IMR-90 (cell line): ENCODE measurements around the gene GTF3C1. TPM values are rescaled to one million over a fixed set of nuclear protein-coding genes. Genes with fewer than 3 reads are reported as not detected.

Experiments
- ATAC-seq: fragments of 200-7000 bp; cut with Tn5 transposase; 2 replicates; pipeline ENCODE4 v1.9.1; 2020; ENCODE audit warnings: low read depth, mild to moderate bottlenecking, moderate library complexity
- BruUV-seq: library from RNA; stranded (reverse); fragments of 400-500 nt; replicated peaks from 2 replicates; lab custom pipeline; 2021; lab: Mats Ljungman, UMichigan
- CTCF ChIA-PET: fragments of 300-600 bp; formaldehyde crosslinking; extraction: SDS; loops from one replicate; lab custom pipeline; 2021; ENCODE audit warnings: antibody characterized with exemption; lab: Yijun Ruan, JAX
- POLR2A ChIA-PET: fragments of 300-600 bp; sonication (Branson Sonifier 250); formaldehyde crosslinking; loops from one replicate; lab custom pipeline; 2022; ENCODE audit warnings: antibody characterized with exemption; ENCODE audit not compliant: unreplicated experiment; lab: Charles Lee
- DNase-seq: peaks from one replicate; pipeline ENCODE4 v3.0.0; 2013
- H2AFZ ChIP-seq: replicated peaks from 2 replicates; pipeline ENCODE3; 2013; ENCODE audit warnings: low read length, mild to moderate bottlenecking; ENCODE audit not compliant: poor library complexity
- H2AK5ac ChIP-seq: 2 replicates; pipeline ENCODE4 v1.6.1; 2013; ENCODE audit warnings: low read depth, low read length, inconsistent platforms
- H2AK9ac ChIP-seq: replicated peaks from 2 replicates; pipeline ENCODE3; 2013; ENCODE audit warnings: mild to moderate bottlenecking, low read depth, low read length, moderate library complexity; ENCODE audit not compliant: poor library complexity
- H2BK120ac ChIP-seq: 2 replicates; pipeline ENCODE4 v1.6.1; 2013; ENCODE audit warnings: low read depth, low read length, inconsistent platforms
- H2BK15ac ChIP-seq: 3 replicates; pipeline ENCODE4 v1.6.1; 2013; ENCODE audit warnings: low read depth, low read length, inconsistent platforms
- H2BK20ac ChIP-seq: 2 replicates; pipeline ENCODE4 v1.6.1; 2013; ENCODE audit warnings: low read depth, mild to moderate bottlenecking, inconsistent platforms, low read length, moderate library complexity
- H2BK5ac ChIP-seq: 2 replicates; pipeline ENCODE4 v1.6.1; 2013; ENCODE audit warnings: mild to moderate bottlenecking, low read depth, low read length, inconsistent platforms; ENCODE audit not compliant: poor library complexity, severe bottlenecking
- H3K14ac ChIP-seq: replicated peaks from 2 replicates; pipeline ENCODE4 v1.6.1; 2013; ENCODE audit warnings: low read depth, low read length, inconsistent platforms
- H3K18ac ChIP-seq: 2 replicates; pipeline ENCODE4 v1.6.1; 2013; ENCODE audit warnings: low read depth, low read length, control low read depth
- H3K23ac ChIP-seq: 2 replicates; pipeline ENCODE4 v1.6.1; 2013; ENCODE audit warnings: low read depth, low read length, inconsistent platforms
- H3K27ac ChIP-seq: 2 replicates; pipeline ENCODE4 v1.5.1; 2013; ENCODE audit warnings: mild to moderate bottlenecking, control low read depth, low read length; ENCODE audit not compliant: insufficient read depth
- H3K27me3 ChIP-seq: 2 replicates; pipeline ENCODE4 v1.6.1; 2013; ENCODE audit warnings: low read length; ENCODE audit not compliant: control insufficient read depth, insufficient read depth
- H3K36me3 ChIP-seq: 2 replicates; pipeline ENCODE4 v1.6.1; 2013; ENCODE audit warnings: low read length, mixed read lengths; ENCODE audit not compliant: control insufficient read depth, insufficient read depth
- H3K4ac ChIP-seq: 2 replicates; pipeline ENCODE4 v1.6.1; 2013; ENCODE audit warnings: low read depth, low read length, inconsistent platforms
- H3K4me1 ChIP-seq: 2 replicates; pipeline ENCODE4 v1.6.1; 2013; ENCODE audit warnings: low read length, mixed read lengths; ENCODE audit not compliant: control insufficient read depth, insufficient read depth
- H3K4me2 ChIP-seq: 2 replicates; pipeline ENCODE4 v1.6.1; 2013; ENCODE audit warnings: low read depth, mild to moderate bottlenecking, control low read depth, low read length, moderate library complexity
- H3K4me3 ChIP-seq: 2 replicates; pipeline ENCODE4 v1.5.1; 2013; ENCODE audit warnings: low read depth, mild to moderate bottlenecking, control low read depth, low read length, moderate library complexity; ENCODE audit not compliant: insufficient read depth
- H3K56ac ChIP-seq: 2 replicates; pipeline ENCODE4 v1.6.1; 2013; ENCODE audit warnings: low read length, inconsistent platforms; ENCODE audit not compliant: insufficient read depth; ENCODE audit errors: extremely low read depth
- H3K79me1 ChIP-seq, 2 experiments: 2 replicates each; pipeline ENCODE4 v1.6.1; 2013; ENCODE audit warnings: low read length in 2 of 2, inconsistent platforms in 1 of 2, low read depth in 1 of 2
- H3K9ac ChIP-seq: 2 replicates; pipeline ENCODE4 v1.6.1; 2013; ENCODE audit warnings: low read depth, low read length, control low read depth
- H3K9me1 ChIP-seq: 2 replicates; pipeline ENCODE4 v1.6.1; 2013; ENCODE audit warnings: low read length, inconsistent platforms; ENCODE audit not compliant: insufficient read depth
- H3K9me3 ChIP-seq: 2 replicates; pipeline ENCODE4 v1.6.1; 2013; ENCODE audit warnings: low read length; ENCODE audit not compliant: control insufficient read depth, insufficient read depth
- H4K20me1 ChIP-seq: 2 replicates; pipeline ENCODE4 v1.6.1; 2013; ENCODE audit warnings: low read length, inconsistent platforms; ENCODE audit not compliant: insufficient read depth
- H4K5ac ChIP-seq: 2 replicates; pipeline ENCODE4 v1.6.1; 2013; ENCODE audit warnings: mild to moderate bottlenecking, low read depth, low read length, control low read depth
- H4K8ac ChIP-seq, 2 experiments: 2 replicates each; pipeline ENCODE4 v1.6.1; 2013; ENCODE audit warnings: low read depth in 2 of 2, low read length in 2 of 2, control low read depth in 1 of 2, inconsistent platforms in 1 of 2
- H4K91ac ChIP-seq: 2 replicates; pipeline ENCODE4 v1.6.1; 2013; ENCODE audit warnings: low read depth, low read length, inconsistent platforms; ENCODE audit not compliant: insufficient read depth
- BHLHE40 ChIP-seq: fragments of 150-350 bp; IDR thresholded peaks from 2 replicates; pipeline ENCODE4 v1.6.1; 2016; ENCODE audit warnings: mild to moderate bottlenecking, low read depth, low read length
- CEBPB ChIP-seq: IDR thresholded peaks from 2 replicates; pipeline ENCODE4 v1.6.1; 2012; ENCODE audit warnings: low read depth, low read length, improper control_type of control experiment
- FOS ChIP-seq: fragments of 150-350 bp; IDR thresholded peaks from 2 replicates; pipeline ENCODE4 v1.6.1; 2016; ENCODE audit warnings: low read depth, low read length
- MAFK ChIP-seq: IDR thresholded peaks from 2 replicates; pipeline ENCODE4 v1.6.1; 2012; ENCODE audit warnings: low read depth, low read length, improper control_type of control experiment
- MAZ ChIP-seq: IDR thresholded peaks from 2 replicates; pipeline ENCODE4 v1.6.1; 2012; ENCODE audit warnings: low read depth, mild to moderate bottlenecking, low read length, improper control_type of control experiment, moderate library complexity, borderline replicate concordance
- MXI1 ChIP-seq: IDR thresholded peaks from 2 replicates; pipeline ENCODE4 v1.6.1; 2012; ENCODE audit warnings: low read depth, mild to moderate bottlenecking, low read length, moderate library complexity, borderline replicate concordance
- NFE2L2 ChIP-seq: fragments of 150-350 bp; IDR thresholded peaks from 2 replicates; pipeline ENCODE4 v1.6.1; 2016; ENCODE audit warnings: low read depth, mild to moderate bottlenecking, low read length
- POLR2A ChIP-seq: IDR thresholded peaks from 2 replicates; pipeline ENCODE4 v1.6.1; 2012; ENCODE audit warnings: mild to moderate bottlenecking, low read depth, low read length
- RAD21 ChIP-seq: IDR thresholded peaks from 2 replicates; pipeline ENCODE4 v1.6.1; 2012; ENCODE audit warnings: low read length, improper control_type of control experiment
- RCOR1 ChIP-seq: IDR thresholded peaks from 2 replicates; pipeline ENCODE4 v1.6.1; 2012; ENCODE audit warnings: mild to moderate bottlenecking, low read length, improper control_type of control experiment; ENCODE audit not compliant: insufficient replicate concordance
- RFX5 ChIP-seq: IDR thresholded peaks from 2 replicates; pipeline ENCODE4 v1.8.0; 2012; ENCODE audit warnings: low read depth, mild to moderate bottlenecking, low read length, moderate library complexity
- SMC3 ChIP-seq: fragments of 150-350 bp; IDR thresholded peaks from 2 replicates; pipeline ENCODE4 v1.6.1; 2016; ENCODE audit warnings: low read depth, mild to moderate bottlenecking, antibody characterized with exemption, low read length, moderate library complexity
- USF2 ChIP-seq: fragments of 150-350 bp; IDR thresholded peaks from 2 replicates; pipeline ENCODE4 v1.6.1; 2017; ENCODE audit warnings: mild to moderate bottlenecking, antibody characterized with exemption, low read length, low read depth
- WGBS, 2 experiments: methylation state at CpG; one replicate each; pipeline versions ENCODE4 v1.1.5 to v1.1.7; 2013; ENCODE audit warnings: missing lambda C conversion rate in 2 of 2; ENCODE audit not compliant: insufficient read length in 1 of 2; ENCODE audit errors: extremely low coverage in 2 of 2; 5-methylcytosine and 5-hydroxymethylcytosine counted together
- dilution Hi-C: fragments of 300-500 bp; cut with HindIII; formaldehyde crosslinking; loops from one replicate; pipeline ENCODE4 v1.14.3; 2018; ENCODE audit warnings: low sequenced_read_pairs; ENCODE audit not compliant: unreplicated experiment
- in situ Hi-C: fragments of 300-500 bp; cut with MboI; formaldehyde crosslinking; loops from 3 replicates; pipeline ENCODE4 v1.14.3; 2019; ENCODE audit warnings: low sequenced_read_pairs, inconsistent platforms, mixed read lengths
- intact Hi-C: fragments of 100-400 bp; cut with micrococcal nuclease; formaldehyde crosslinking; loops from 2 replicates; pipeline ENCODE4 v1.10.0; 2022
- polyA plus RNA-seq, 3 experiments: library from polyadenylated mRNA; depleted of rRNA; stranded (reverse); fragments of >200 nt; gene quantifications; 2 replicates each; pipeline ENCODE4 v1.2.3, GENCODE V29; 2012; ENCODE audit warnings: low replicate concordance in 1 of 3
- total RNA-seq: library from RNA; depleted of rRNA; stranded (reverse); fragments of >200 nt; gene quantifications from 2 replicates; pipeline ENCODE4 v1.2.3, GENCODE V29; 2012
- TF ChIP-seq, protein P1 (sequence below): fragments of 150-350 bp; IDR thresholded peaks from 2 replicates; pipeline ENCODE4 v1.6.1; 2016; ENCODE audit warnings: low read depth, mild to moderate bottlenecking, low read length, moderate library complexity, borderline replicate concordance
- TF ChIP-seq, protein P2 (sequence below): conservative IDR thresholded peaks from 2 replicates; pipeline ENCODE4 v1.5.1; 2012; ENCODE audit warnings: mild to moderate bottlenecking, low read depth, low read length, improper control_type of control experiment

GTF3C1 gene
- total and polyA plus RNA-seq, 2 of the 4 experiments (the other 2 are of a cell fraction), result 50.8 to 68.1 TPM

- Histone ChIP-seq H3K14ac (no peak overlapping the region), H4K20me1 (no peaks in the 10 kb centered on the region), H3K4me1 (no peaks in the 10 kb centered on the region; the same call in 1 of the 2 replicates), H3K27me3 (no peaks in the 10 kb centered on the region), H4K91ac (no peak overlapping the region), H3K27ac (no peak overlapping the region), H3K9me3 (no peaks in the 10 kb centered on the region), H3K79me1 (peaks cover 14 to 24% of the 10 kb centered on the region in 2 experiments; a peak in 3 of 4 replicates), H2AK5ac (no peak overlapping the region), H2AK9ac (no peak overlapping the region), H3K9ac (no peak overlapping the region), H4K8ac (no peak overlapping the region), H2AFZ (no peak overlapping the region), H3K36me3 (0 out of 2 replicates have a peak, but pooled peaks cover 1% of the 10 kb centered on the region), H3K4me2 (no peak overlapping the region), H3K23ac (no peak overlapping the region), H3K4ac (no peak overlapping the region), H2BK5ac (no peak overlapping the region), H3K9me1 (no peaks in the 10 kb centered on the region), H2BK20ac (no peak overlapping the region), H2BK120ac (no peak overlapping the region), H3K18ac (no peak overlapping the region), H3K56ac (no peak overlapping the region), H2BK15ac (no peak overlapping the region), H3K4me3 (no peak overlapping the region), H4K5ac (no peak overlapping the region)
- in situ Hi-C loops, result no loop called here
- dilution Hi-C loops, result no loop called here
- DNase-seq (no peak), ATAC-seq (no peak)
- POLR2A ChIA-PET, result no interaction called here
- CTCF ChIA-PET, result interaction anchor here (0.7 kb wide), 1 partner anchor 50 kb away, joined by 4 read pairs; no protein-coding TSS in a partner anchor
- TF ChIP-seq NFE2L2 (no peak), FOS (no peak), MAZ (no peak), MXI1 (no peak), RFX5 (no peak), RAD21 (no peak), MAFK (no peak), CEBPB (no peak), RCOR1 (no peak), BHLHE40 (no peak), SMC3 (no peak), USF2 (no peak), POLR2A (no peak)
- TF ChIP-seq, protein P1, sequence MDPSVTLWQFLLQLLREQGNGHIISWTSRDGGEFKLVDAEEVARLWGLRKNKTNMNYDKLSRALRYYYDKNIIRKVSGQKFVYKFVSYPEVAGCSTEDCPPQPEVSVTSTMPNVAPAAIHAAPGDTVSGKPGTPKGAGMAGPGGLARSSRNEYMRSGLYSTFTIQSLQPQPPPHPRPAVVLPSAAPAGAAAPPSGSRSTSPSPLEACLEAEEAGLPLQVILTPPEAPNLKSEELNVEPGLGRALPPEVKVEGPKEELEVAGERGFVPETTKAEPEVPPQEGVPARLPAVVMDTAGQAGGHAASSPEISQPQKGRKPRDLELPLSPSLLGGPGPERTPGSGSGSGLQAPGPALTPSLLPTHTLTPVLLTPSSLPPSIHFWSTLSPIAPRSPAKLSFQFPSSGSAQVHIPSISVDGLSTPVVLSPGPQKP, result no peak
- TF ChIP-seq, protein P2, sequence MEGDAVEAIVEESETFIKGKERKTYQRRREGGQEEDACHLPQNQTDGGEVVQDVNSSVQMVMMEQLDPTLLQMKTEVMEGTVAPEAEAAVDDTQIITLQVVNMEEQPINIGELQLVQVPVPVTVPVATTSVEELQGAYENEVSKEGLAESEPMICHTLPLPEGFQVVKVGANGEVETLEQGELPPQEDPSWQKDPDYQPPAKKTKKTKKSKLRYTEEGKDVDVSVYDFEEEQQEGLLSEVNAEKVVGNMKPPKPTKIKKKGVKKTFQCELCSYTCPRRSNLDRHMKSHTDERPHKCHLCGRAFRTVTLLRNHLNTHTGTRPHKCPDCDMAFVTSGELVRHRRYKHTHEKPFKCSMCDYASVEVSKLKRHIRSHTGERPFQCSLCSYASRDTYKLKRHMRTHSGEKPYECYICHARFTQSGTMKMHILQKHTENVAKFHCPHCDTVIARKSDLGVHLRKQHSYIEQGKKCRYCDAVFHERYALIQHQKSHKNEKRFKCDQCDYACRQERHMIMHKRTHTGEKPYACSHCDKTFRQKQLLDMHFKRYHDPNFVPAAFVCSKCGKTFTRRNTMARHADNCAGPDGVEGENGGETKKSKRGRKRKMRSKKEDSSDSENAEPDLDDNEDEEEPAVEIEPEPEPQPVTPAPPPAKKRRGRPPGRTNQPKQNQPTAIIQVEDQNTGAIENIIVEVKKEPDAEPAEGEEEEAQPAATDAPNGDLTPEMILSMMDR, result no peak
- 100% methylated on average over 6 of the region's 6 CpGs; no CpG with 5 or more reads in 1 of the 2 experiments for WGBS, 2 experiments
- no TSS peak for BruUV-seq
- intact Hi-C loops, result no loop called here
Measured at GRCh38 chr16:27566417-27566816, 16.7 kb upstream of the GTF3C1 start.
